ENCODE data around the gene IFT122.

The IFT122 gene

DNA sequence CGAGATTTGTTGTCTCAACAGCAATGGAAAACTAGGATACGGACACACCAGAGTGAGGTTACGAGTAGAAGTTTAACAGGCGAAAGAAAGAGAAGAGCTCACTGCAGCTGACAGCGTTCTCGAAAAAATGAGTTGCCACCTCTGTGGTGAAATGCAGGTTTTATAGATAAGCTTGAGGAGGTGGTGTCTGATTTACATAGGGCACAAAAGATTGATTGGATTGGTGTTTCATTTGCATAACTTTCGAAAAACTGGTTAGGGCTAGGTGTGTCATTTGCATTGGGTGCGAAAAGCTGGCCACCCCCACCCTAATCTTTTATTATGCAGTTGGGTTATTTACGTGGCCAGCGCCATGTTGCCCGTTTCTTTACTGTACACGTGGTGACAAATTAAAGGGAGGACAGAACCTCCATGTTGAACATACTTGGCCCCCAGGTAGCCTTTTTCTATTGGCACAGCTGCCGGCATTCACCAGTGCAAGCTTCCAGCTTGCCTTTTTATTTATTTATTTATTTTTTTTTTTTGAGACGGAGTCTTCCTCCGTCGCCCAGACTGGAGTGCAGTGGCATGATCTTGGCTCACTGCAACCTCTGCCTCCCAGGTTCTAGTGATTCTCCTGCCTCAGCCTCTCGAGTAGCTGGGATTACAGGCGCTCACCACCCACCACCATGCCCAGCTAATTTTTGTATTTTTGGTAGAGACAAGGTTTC, 8.3 kb downstream of the IFT122 start:
- Histone ChIP-seq H3K27me3 (ENCODE audit: insufficient read depth, poor library complexity, severe bottlenecking) (no peaks in the 10 kb centered on the region), H3K4me3 (replicated peaks; ENCODE audit: insufficient read depth, low read length) (no peak overlapping the region), H3K27ac (replicated peaks) (no peak overlapping the region)
- no peak for TF ChIP-seq SPI1 (IDR thresholded peaks at IDR 0.05; ENCODE audit: borderline replicate concordance, low read depth)
- no peak for TF ChIP-seq CTCF (IDR thresholded peaks at IDR 0.05; ENCODE audit: insufficient read depth, low read length)
- TF ChIP-seq GABPA (IDR thresholded peaks at IDR 0.05; ENCODE audit: low read depth) = no peak
- TF ChIP-seq REST (IDR thresholded peaks at IDR 0.05; ENCODE audit: insufficient replicate concordance, low read depth) = no peak
- TF ChIP-seq POLR2AphosphoS5 (IDR thresholded peaks at IDR 0.05; ENCODE audit: low read depth) = no peak
- DNase-seq (ENCODE audit: low read depth in 1 of 2, low spot score in 1 of 2) = no peak

- no peak for TF ChIP-seq POLR2AphosphoS5 (IDR thresholded peaks at IDR 0.05; ENCODE audit: low read depth)
- no peak for TF ChIP-seq CTCF (IDR thresholded peaks at IDR 0.05; ENCODE audit: insufficient read depth, low read length)
- no peak for TF ChIP-seq REST (IDR thresholded peaks at IDR 0.05; ENCODE audit: insufficient replicate concordance, low read depth)
- TF ChIP-seq SPI1 (IDR thresholded peaks at IDR 0.05; ENCODE audit: borderline replicate concordance, low read depth) = no peak
- TF ChIP-seq GABPA (IDR thresholded peaks at IDR 0.05; ENCODE audit: low read depth) = no peak
- no peaks in the 10 kb centered on the region for H3K27me3 ChIP-seq (ENCODE audit: insufficient read depth, poor library complexity, severe bottlenecking)
- H3K4me3 ChIP-seq (replicated peaks; ENCODE audit: insufficient read depth, low read length) = no peak overlapping the region
- no peak for DNase-seq (ENCODE audit: low read depth in 1 of 2, low spot score in 1 of 2)
- H3K27ac ChIP-seq (replicated peaks) = no peak overlapping the region
These were observed 9.5 kb downstream of the IFT122 start for GRCh38 chr3:129449279-129450115.

DNA sequence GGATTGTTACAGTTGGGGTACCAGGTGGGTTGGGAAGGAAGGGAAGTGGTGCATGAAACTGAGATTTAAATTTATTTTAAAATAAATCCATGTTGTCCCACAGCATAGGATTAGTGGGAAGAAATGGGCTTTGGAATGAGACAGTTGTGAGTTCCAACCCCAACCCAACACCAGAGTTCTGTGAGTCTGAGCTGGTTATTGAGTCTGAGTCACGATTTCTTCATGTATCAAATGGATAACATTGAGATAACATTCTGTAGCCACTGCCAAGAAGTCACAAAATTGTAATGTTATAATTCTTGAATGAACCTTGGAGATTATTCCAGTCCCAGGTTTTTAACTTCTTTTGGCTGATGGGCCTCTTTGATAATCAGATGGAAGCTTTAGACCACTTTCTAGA, 13.7 kb downstream of the IFT122 start:
- no peak for TF ChIP-seq CTCF (IDR thresholded peaks at IDR 0.05; ENCODE audit: insufficient read depth, low read length)
- TF ChIP-seq POLR2AphosphoS5 (IDR thresholded peaks at IDR 0.05; ENCODE audit: low read depth) = no peak
- no peak for TF ChIP-seq GABPA (IDR thresholded peaks at IDR 0.05; ENCODE audit: low read depth)
- no peak for TF ChIP-seq REST (IDR thresholded peaks at IDR 0.05; ENCODE audit: insufficient replicate concordance, low read depth)
- no peak for TF ChIP-seq SPI1 (IDR thresholded peaks at IDR 0.05; ENCODE audit: borderline replicate concordance, low read depth)
- no peak for DNase-seq (ENCODE audit: low read depth in 1 of 2, low spot score in 1 of 2)
- H3K27ac ChIP-seq (replicated peaks) = no peak overlapping the region
- no peak overlapping the region for H3K4me3 ChIP-seq (replicated peaks; ENCODE audit: insufficient read depth, low read length)
- H3K27me3 ChIP-seq (ENCODE audit: insufficient read depth, poor library complexity, severe bottlenecking) = no peaks in the 10 kb centered on the region
